Heart right ventricle (tissue), 16 donors: Measurements from ENCODE around the gene DCHS2. TPM values are rescaled to one million over a fixed set of nuclear protein-coding genes. Genes with fewer than 3 reads are reported as not detected.

Source experiments
- ATAC-seq, 8 donors: fragments of 200-7000 bp; cut with Tn5 transposase; one replicate each; pipeline ENCODE4 v1.9.1; 2020; ENCODE audit warnings: mild to moderate bottlenecking in 8 of 8, moderate library complexity in 8 of 8, moderate number of reproducible peaks in 1 of 8
- DNase-seq, 2 donors: peaks; one replicate each; pipeline ENCODE4 v3.0.0-alpha.2; 2020
- H3K27ac ChIP-seq, 10 donors: fragments of 200-600 bp; sonication (generic) in 2 of 10; one replicate each; pipeline versions ENCODE4 v1.5.0 to v1.8.0; 2020 to 2022; ENCODE audit warnings: mild to moderate bottlenecking in 3 of 10
- H3K27me3 ChIP-seq, 7 donors: fragments of 200-600 bp; one replicate each; pipeline ENCODE4 v1.8.0; 2021 to 2022; ENCODE audit warnings: mild to moderate bottlenecking in 2 of 7
- H3K36me3 ChIP-seq, 9 donors: fragments of 200-600 bp; sonication (generic) in 1 of 9; one replicate each; pipeline versions ENCODE4 v1.5.0 to v1.8.0; 2020 to 2022; ENCODE audit warnings: mild to moderate bottlenecking in 2 of 9
- H3K4me1 ChIP-seq, 9 donors: fragments of 200-600 bp; sonication (generic) in 1 of 9; one replicate each; pipeline versions ENCODE4 v1.5.0 to v1.8.0; 2020 to 2022; ENCODE audit warnings: mild to moderate bottlenecking in 4 of 9
- H3K4me3 ChIP-seq, 10 donors: fragments of 200-600 bp; sonication (generic) in 2 of 10; one replicate each; pipeline versions ENCODE4 v1.5.0 to v1.8.0; 2020 to 2022; ENCODE audit warnings: mild to moderate bottlenecking in 7 of 10, moderate library complexity in 2 of 10
- H3K9me3 ChIP-seq, 11 donors: fragments of 200-600 bp in 10 of 11; sonication (generic) in 2 of 11; one replicate each; pipeline versions ENCODE4 v1.5.0 to v1.8.0; 2013 to 2022; ENCODE audit warnings: mild to moderate bottlenecking in 2 of 11, control low read depth in 1 of 11, moderate library complexity in 1 of 11
- CTCF ChIP-seq, 9 donors: fragments of 200-600 bp; sonication (generic) in 2 of 9; IDR thresholded peaks; one replicate each; pipeline versions ENCODE4 v1.5.0 to v1.8.0; 2021 to 2022; ENCODE audit warnings: antibody characterized with exemption in 9 of 9, mild to moderate bottlenecking in 5 of 9, moderate library complexity in 1 of 9
- WGBS, 2 donors: extraction: QIAGEN DNeasy Blood & Tissue Kit; methylation state at CpG; one replicate each; pipeline ENCODE4 v1.1.7; 2013; ENCODE audit warnings: inconsistent platforms in 1 of 2; 5-methylcytosine and 5-hydroxymethylcytosine counted together
- intact Hi-C, 10 donors: fragments of 100-400 bp; cut with DNase I; formaldehyde crosslinking; loops; one replicate each; pipeline versions ENCODE4 v1.11.1 to v1.14.2; 2022
- polyA plus RNA-seq, 2 donors: library from polyadenylated mRNA; stranded (reverse); fragments of 200-250 nt; gene quantifications; one replicate each; pipeline ENCODE4 v1.2.3, GENCODE V29; 2013
- total RNA-seq, 10 donors: library from RNA; stranded (reverse); fragmentation: NEBNext Ultra II Directional in 3 of 10; extraction: Animal tissue kit (Norgen Biotek cat#: 25700) in 3 of 10; gene quantifications; one replicate each; pipeline versions ENCODE4 v1.2.1 to v1.2.4, GENCODE V29; 2021 to 2023
- donor health status: Arrhythmogenic right ventricular cardiomyopathy.
- donor health status: ischemic (EF 13 %, LVEDD 7.1; RV severe dilation, severe dysfunction).
- donor health status: healthy with polysubstance abuse.
- donor health status: DM: no; HTN: yes; CAD: no.
- donor health status: DM: no; HTN: no; CAD: no.
- donor health status: ischemic (EF 25% LVEDD 6.9; RV normal size, moderate dysfunction).
- donor health status: ischemic (EF 25% LVEDD 5.7; RV mildly dilated, moderate dysfunction).
- donor health status: healthy.
- donor health status: DM: yes; HTN: yes; CAD: no.
- donor health status: Ischemic cardiomyopathy.
- donor health status: ischemic (EF 35%, LVEDD 5.7; RV mildly dilated, moderate dysfunction).
- donor health status: nonischemic (EF 11% LVEDD 7.7; RV severe dilation, severe dysfunction).
- donor health status: DM: yes; HTN: yes; CAD: no.
- donor health status: PGD.
- donor health status: ischemic (EF 29% LVEDD 5.4; RV normal size, mild dysfunction).
- donor health status: nonischemic (EF 23%, LVEDD 6.1; RV moderate dilation, normal function).

DCHS2 gene
- total and polyA plus RNA-seq, 12 donors: under 0.01 to 0.14 (median 0.04) TPM; not detected in 7

GRCh38 chr4:154234576-154234975 lies 257.0 kb downstream of the DCHS2 start:
- ATAC-seq (no peak), DNase-seq (no peak)
- Histone ChIP-seq H3K27ac (no peak overlapping the region), H3K27me3 (peaks cover 0 to 3% (median 0%) of the 10 kb centered on the region in 7 donors), H3K4me1 (no peaks in the 10 kb centered on the region), H3K9me3 (no peaks in the 10 kb centered on the region), H3K4me3 (no peak overlapping the region), H3K36me3 (no peaks in the 10 kb centered on the region)
- TF ChIP-seq CTCF (IDR thresholded peaks at IDR 0.05): no peak
- 78 to 84% methylated on average over 4 of the region's 4 CpGs for WGBS, 2 donors
- intact Hi-C loops: no loop called here

GRCh38 chr4:154231806-154232478 lies 259.7 kb downstream of the DCHS2 start:
- intact Hi-C loops: no loop called here
- ATAC-seq (no peak), DNase-seq (no peak)
- WGBS, 2 donors: 70% methylated on average over 2 of the region's 2 CpGs
- H3K9me3 ChIP-seq: no peaks in the 10 kb centered on the region
- H3K4me1 ChIP-seq: no peaks in the 10 kb centered on the region
- H3K27ac ChIP-seq: no peak overlapping the region
- peaks cover 0 to 3% (median 0%) of the 10 kb centered on the region in 7 donors for H3K27me3 ChIP-seq
- H3K4me3 ChIP-seq: no peak overlapping the region
- no peak for TF ChIP-seq CTCF (IDR thresholded peaks at IDR 0.05)
- no peaks in the 10 kb centered on the region for H3K36me3 ChIP-seq

- H3K27ac ChIP-seq: no peak overlapping the region
- intact Hi-C loops: no loop called here
- no peaks in the 10 kb centered on the region for H3K4me1 ChIP-seq
- DNase-seq (no peak), ATAC-seq (no peak)
- H3K4me3 ChIP-seq: no peak overlapping the region
- TF ChIP-seq CTCF (IDR thresholded peaks at IDR 0.05): no peak
- 78 to 84% methylated on average over 3 of the region's 3 CpGs for WGBS, 2 donors
- H3K9me3 ChIP-seq: no peaks in the 10 kb centered on the region
- H3K36me3 ChIP-seq: no peaks in the 10 kb centered on the region
- H3K27me3 ChIP-seq: peaks cover 0 to 3% (median 0%) of the 10 kb centered on the region in 7 donors
Observed at GRCh38 chr4:154230723-154231122, 260.9 kb downstream of the DCHS2 start.

GRCh38 chr4:154230091-154230490 lies 261.5 kb downstream of the DCHS2 start:
- Histone ChIP-seq H3K4me1 (no peaks in the 10 kb centered on the region), H3K9me3 (peaks cover 0 to 3% (median 0%) of the 10 kb centered on the region in 11 donors), H3K27ac (no peak overlapping the region), H3K36me3 (no peaks in the 10 kb centered on the region), H3K27me3 (peaks cover 0 to 3% (median 0%) of the 10 kb centered on the region in 7 donors), H3K4me3 (no peak overlapping the region)
- intact Hi-C loops: no loop called here
- TF ChIP-seq CTCF (IDR thresholded peaks at IDR 0.05): no peak
- ATAC-seq (no peak), DNase-seq (no peak)
- WGBS, 2 donors: 50 to 56% methylated on average over 2 of the region's 2 CpGs
